NT2/D1 (cell line): ENCODE measurements around the gene RNU1-4.
"Not testable (repeated sequence)": the region's sequence is repeated elsewhere in the genome, so short reads cannot be mapped to it uniquely, and the experiment has no call there.

Experiments
- SUZ12 ChIP-seq: IDR thresholded peaks from 2 replicates; pipeline ENCODE4 v1.6.1; 2011; ENCODE audit not compliant: insufficient read length, insufficient read depth; ENCODE audit errors: extremely low read depth
- YY1 ChIP-seq: IDR thresholded peaks from 2 replicates; pipeline ENCODE4 v1.6.1; 2011; ENCODE audit not compliant: insufficient read length, insufficient read depth

GRCh38 chr1:16752770-16753169 lies 12.5 kb downstream of the RNU1-4 start:
- not testable (repeated sequence) for TF ChIP-seq YY1, SUZ12
